Liver (tissue), 3 donors: Measurements from ENCODE around the gene KCNC4.

ENCODE experiments used
- ATF3 ChIP-seq: IDR thresholded peaks from 2 replicates; pipeline ENCODE4 v1.6.1; 2016; ENCODE audit warnings: antibody characterized with exemption
- EGR1 ChIP-seq, 2 donors: IDR thresholded peaks; 2 replicates each; pipeline ENCODE4 v1.6.1; 2016 to 2018; ENCODE audit warnings: antibody characterized with exemption in 2 of 2, low read depth in 2 of 2
- HNF4G ChIP-seq: IDR thresholded peaks from 2 replicates; pipeline ENCODE4 v1.6.1; 2016; ENCODE audit warnings: antibody characterized with exemption
- SP1 ChIP-seq: IDR thresholded peaks from 2 replicates; pipeline ENCODE4 v1.6.1; 2018; ENCODE audit warnings: antibody characterized with exemption, mild to moderate bottlenecking
- TAF1 ChIP-seq: conservative IDR thresholded peaks from 2 replicates; pipeline ENCODE4 v1.6.1; 2016; ENCODE audit warnings: antibody characterized with exemption, mild to moderate bottlenecking
- YY1 ChIP-seq: IDR thresholded peaks from 2 replicates; pipeline ENCODE4 v1.6.1; 2016; ENCODE audit warnings: antibody characterized with exemption, mild to moderate bottlenecking
- TF ChIP-seq, protein P1 (sequence below): IDR thresholded peaks from 2 replicates; pipeline ENCODE4 v1.6.1; 2016; ENCODE audit warnings: antibody characterized with exemption
- TF ChIP-seq, protein P2 (sequence below): IDR thresholded peaks from 2 replicates; pipeline ENCODE4 v1.6.1; 2016; ENCODE audit warnings: antibody characterized with exemption, mild to moderate bottlenecking
- TF ChIP-seq, protein P3 (sequence below): fragments of 150-350 bp; IDR thresholded peaks from 2 replicates; pipeline ENCODE4 v1.5.1; 2017; ENCODE audit warnings: improper control_type of control experiment, low read depth, low read length; ENCODE audit not compliant: missing input control
- TF ChIP-seq, protein P4 (sequence below): IDR thresholded peaks from 2 replicates; pipeline ENCODE4 v1.6.1; 2016; ENCODE audit warnings: antibody characterized with exemption
- donor health status: healthy.
- donor health status: healthy.

DNA sequence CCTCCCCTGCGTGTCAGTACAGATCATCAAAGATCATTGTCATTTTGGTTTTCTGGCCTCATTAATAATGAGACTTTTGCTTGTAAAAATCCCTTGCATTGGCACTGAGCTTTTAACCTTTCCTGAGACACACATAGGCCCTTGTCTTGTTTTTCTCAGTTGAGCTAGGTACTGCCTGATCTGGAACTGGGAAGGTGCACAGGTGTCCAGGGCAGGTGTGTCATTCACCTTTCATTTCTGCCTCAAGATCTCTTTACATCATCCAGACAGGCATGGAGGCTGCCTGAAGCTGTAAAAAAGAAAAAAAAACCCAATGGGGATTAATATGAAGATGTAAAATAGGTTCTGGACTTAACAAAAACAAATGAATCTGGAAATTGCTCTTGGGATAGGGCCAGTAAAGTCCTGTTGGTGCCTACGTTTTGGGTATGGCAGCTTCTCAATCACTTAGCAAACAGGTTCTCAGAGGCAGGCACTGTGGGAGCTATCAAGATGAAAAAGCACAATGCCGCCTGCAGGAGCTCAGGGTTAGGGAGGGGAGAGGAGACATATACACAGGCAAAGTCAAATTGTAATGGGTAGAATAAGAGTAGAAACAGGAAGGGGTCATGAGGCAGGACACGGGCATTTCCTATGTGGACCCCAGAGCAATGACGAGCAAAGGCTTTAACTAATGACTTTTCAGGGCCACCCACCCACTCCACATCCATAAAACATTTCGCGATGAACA is 1.0 kb upstream of the KCNC4 start:
- no peak for TF ChIP-seq EGR1 (IDR thresholded peaks at IDR 0.05; ENCODE audit: low read depth in 2 of 2)
- TF ChIP-seq, protein P1, sequence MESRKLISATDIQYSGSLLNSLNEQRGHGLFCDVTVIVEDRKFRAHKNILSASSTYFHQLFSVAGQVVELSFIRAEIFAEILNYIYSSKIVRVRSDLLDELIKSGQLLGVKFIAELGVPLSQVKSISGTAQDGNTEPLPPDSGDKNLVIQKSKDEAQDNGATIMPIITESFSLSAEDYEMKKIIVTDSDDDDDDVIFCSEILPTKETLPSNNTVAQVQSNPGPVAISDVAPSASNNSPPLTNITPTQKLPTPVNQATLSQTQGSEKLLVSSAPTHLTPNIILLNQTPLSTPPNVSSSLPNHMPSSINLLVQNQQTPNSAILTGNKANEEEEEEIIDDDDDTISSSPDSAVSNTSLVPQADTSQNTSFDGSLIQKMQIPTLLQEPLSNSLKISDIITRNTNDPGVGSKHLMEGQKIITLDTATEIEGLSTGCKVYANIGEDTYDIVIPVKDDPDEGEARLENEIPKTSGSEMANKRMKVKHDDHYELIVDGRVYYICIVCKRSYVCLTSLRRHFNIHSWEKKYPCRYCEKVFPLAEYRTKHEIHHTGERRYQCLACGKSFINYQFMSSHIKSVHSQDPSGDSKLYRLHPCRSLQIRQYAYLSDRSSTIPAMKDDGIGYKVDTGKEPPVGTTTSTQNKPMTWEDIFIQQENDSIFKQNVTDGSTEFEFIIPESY: no peak
- TF ChIP-seq, protein P2, sequence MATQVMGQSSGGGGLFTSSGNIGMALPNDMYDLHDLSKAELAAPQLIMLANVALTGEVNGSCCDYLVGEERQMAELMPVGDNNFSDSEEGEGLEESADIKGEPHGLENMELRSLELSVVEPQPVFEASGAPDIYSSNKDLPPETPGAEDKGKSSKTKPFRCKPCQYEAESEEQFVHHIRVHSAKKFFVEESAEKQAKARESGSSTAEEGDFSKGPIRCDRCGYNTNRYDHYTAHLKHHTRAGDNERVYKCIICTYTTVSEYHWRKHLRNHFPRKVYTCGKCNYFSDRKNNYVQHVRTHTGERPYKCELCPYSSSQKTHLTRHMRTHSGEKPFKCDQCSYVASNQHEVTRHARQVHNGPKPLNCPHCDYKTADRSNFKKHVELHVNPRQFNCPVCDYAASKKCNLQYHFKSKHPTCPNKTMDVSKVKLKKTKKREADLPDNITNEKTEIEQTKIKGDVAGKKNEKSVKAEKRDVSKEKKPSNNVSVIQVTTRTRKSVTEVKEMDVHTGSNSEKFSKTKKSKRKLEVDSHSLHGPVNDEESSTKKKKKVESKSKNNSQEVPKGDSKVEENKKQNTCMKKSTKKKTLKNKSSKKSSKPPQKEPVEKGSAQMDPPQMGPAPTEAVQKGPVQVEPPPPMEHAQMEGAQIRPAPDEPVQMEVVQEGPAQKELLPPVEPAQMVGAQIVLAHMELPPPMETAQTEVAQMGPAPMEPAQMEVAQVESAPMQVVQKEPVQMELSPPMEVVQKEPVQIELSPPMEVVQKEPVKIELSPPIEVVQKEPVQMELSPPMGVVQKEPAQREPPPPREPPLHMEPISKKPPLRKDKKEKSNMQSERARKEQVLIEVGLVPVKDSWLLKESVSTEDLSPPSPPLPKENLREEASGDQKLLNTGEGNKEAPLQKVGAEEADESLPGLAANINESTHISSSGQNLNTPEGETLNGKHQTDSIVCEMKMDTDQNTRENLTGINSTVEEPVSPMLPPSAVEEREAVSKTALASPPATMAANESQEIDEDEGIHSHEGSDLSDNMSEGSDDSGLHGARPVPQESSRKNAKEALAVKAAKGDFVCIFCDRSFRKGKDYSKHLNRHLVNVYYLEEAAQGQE: no peak
- TF ChIP-seq, protein P3, sequence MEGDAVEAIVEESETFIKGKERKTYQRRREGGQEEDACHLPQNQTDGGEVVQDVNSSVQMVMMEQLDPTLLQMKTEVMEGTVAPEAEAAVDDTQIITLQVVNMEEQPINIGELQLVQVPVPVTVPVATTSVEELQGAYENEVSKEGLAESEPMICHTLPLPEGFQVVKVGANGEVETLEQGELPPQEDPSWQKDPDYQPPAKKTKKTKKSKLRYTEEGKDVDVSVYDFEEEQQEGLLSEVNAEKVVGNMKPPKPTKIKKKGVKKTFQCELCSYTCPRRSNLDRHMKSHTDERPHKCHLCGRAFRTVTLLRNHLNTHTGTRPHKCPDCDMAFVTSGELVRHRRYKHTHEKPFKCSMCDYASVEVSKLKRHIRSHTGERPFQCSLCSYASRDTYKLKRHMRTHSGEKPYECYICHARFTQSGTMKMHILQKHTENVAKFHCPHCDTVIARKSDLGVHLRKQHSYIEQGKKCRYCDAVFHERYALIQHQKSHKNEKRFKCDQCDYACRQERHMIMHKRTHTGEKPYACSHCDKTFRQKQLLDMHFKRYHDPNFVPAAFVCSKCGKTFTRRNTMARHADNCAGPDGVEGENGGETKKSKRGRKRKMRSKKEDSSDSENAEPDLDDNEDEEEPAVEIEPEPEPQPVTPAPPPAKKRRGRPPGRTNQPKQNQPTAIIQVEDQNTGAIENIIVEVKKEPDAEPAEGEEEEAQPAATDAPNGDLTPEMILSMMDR: no peak
- no peak for TF ChIP-seq SP1
- no peak for TF ChIP-seq TAF1
- TF ChIP-seq HNF4G: no peak
- no peak for TF ChIP-seq YY1
- TF ChIP-seq, protein P4, sequence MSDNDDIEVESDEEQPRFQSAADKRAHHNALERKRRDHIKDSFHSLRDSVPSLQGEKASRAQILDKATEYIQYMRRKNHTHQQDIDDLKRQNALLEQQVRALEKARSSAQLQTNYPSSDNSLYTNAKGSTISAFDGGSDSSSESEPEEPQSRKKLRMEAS: no peak
- no peak for TF ChIP-seq ATF3
